Effector memory CD4-positive, alpha-beta T cell (primary cell): ENCODE data around the gene GALR3.

Source experiments
- DNase-seq, 3 donors: peaks; one replicate each; pipeline ENCODE4 v3.0.0-alpha.2; 2020
- H3K27ac ChIP-seq: 2 replicates; pipeline ENCODE4 v1.7.0; 2013; ENCODE audit warnings: mild to moderate bottlenecking, low read length, moderate library complexity; ENCODE audit not compliant: insufficient read depth, poor library complexity, severe bottlenecking
- H3K27me3 ChIP-seq: replicated peaks from 2 replicates; pipeline ENCODE4 v1.7.0; 2013; ENCODE audit warnings: mild to moderate bottlenecking, low read length; ENCODE audit not compliant: insufficient read depth, control insufficient read depth, poor library complexity, severe bottlenecking
- H3K36me3 ChIP-seq: 2 replicates; pipeline ENCODE4 v1.7.0; 2013; ENCODE audit warnings: mild to moderate bottlenecking, low read length, moderate library complexity; ENCODE audit not compliant: control insufficient read depth, insufficient read depth
- H3K4me1 ChIP-seq: 2 replicates; pipeline ENCODE4 v1.7.0; 2013; ENCODE audit warnings: low read length, mild to moderate bottlenecking; ENCODE audit not compliant: control insufficient read depth, insufficient read depth, poor library complexity, severe bottlenecking
- H3K4me3 ChIP-seq: 2 replicates; pipeline ENCODE4 v1.7.0; 2013; ENCODE audit warnings: low read length, low read depth, mild to moderate bottlenecking; ENCODE audit not compliant: insufficient read depth, poor library complexity, severe bottlenecking
- H3K9me3 ChIP-seq: 2 replicates; pipeline ENCODE4 v1.7.0; 2013; ENCODE audit warnings: mild to moderate bottlenecking, low read length, moderate library complexity; ENCODE audit not compliant: control insufficient read depth

GALR3 gene

DNA sequence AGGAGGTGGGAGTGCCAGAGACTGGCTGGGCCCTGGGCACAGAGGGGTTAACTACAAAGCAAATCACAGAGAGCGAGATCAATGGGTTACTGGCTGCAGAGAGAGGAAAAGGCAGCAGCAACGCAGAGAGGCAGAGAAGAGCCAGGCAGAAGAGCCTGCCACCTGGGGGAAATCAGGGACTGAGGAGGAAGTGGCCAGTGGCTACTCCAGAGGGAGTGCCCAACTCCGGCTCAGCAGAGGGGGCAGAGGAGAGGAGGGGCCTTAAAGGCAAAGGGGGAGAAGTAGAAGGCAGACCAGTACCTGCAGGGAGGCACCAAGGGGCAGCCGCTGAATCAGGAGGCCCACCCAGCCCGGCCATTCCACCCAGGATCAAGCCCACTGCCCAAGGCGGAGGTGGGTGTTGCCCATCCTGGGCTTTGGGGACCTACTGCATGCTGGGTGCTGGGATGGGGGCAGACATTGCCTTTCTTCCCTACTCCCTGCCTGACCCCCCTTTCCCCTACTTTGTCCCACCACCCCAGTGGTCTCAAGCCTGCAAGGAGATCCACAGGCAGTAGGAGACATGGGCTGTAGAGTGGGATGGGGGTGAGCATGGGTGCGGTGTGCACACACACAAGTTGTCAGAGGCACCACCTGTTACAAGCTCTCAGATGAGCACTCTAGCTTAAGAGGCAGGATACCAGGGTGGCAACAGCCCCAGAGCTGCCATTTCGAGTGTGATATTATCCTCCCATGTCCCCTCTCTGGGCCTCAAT lies 926 bp upstream of the GALR3 start:
- no peaks in the 10 kb centered on the region for H3K27me3 ChIP-seq

GRCh38 chr22:37824674-37825641 lies 1.8 kb downstream of the GALR3 start:
- Histone ChIP-seq H3K27ac (no peak overlapping the region), H3K9me3 (no peaks in the 10 kb centered on the region), H3K27me3 (no peaks in the 10 kb centered on the region), H3K4me3 (no peak overlapping the region), H3K4me1 (no peaks in the 10 kb centered on the region), H3K36me3 (no peaks in the 10 kb centered on the region)
- no peak for DNase-seq

More for the DNA sequence above, 926 bp upstream of the GALR3 start:
- no peak overlapping the region for H3K4me3 ChIP-seq
- no peak overlapping the region for H3K27ac ChIP-seq
- H3K4me1 ChIP-seq = peaks cover 19% of the 10 kb centered on the region
- H3K9me3 ChIP-seq = no peaks in the 10 kb centered on the region
- H3K36me3 ChIP-seq = no peaks in the 10 kb centered on the region
- no peak for DNase-seq

GRCh38 chr22:37827056-37827455 lies 3.9 kb downstream of the GALR3 start:
- H3K4me1 ChIP-seq = no peaks in the 10 kb centered on the region
- no peak overlapping the region for H3K4me3 ChIP-seq
- H3K36me3 ChIP-seq = peaks cover 20% of the 10 kb centered on the region
- H3K27ac ChIP-seq = no peak overlapping the region
- no peaks in the 10 kb centered on the region for H3K27me3 ChIP-seq
- no peak for DNase-seq
- H3K9me3 ChIP-seq = no peaks in the 10 kb centered on the region

GRCh38 chr22:37830093-37830842 lies 7.1 kb downstream of the GALR3 start:
- H3K27ac ChIP-seq = no peak overlapping the region
- no peaks in the 10 kb centered on the region for H3K27me3 ChIP-seq
- peaks cover 43% of the 10 kb centered on the region for H3K36me3 ChIP-seq
- no peaks in the 10 kb centered on the region for H3K9me3 ChIP-seq
- DNase-seq = no peak
- H3K4me3 ChIP-seq = no peak overlapping the region
- no peaks in the 10 kb centered on the region for H3K4me1 ChIP-seq

DNA sequence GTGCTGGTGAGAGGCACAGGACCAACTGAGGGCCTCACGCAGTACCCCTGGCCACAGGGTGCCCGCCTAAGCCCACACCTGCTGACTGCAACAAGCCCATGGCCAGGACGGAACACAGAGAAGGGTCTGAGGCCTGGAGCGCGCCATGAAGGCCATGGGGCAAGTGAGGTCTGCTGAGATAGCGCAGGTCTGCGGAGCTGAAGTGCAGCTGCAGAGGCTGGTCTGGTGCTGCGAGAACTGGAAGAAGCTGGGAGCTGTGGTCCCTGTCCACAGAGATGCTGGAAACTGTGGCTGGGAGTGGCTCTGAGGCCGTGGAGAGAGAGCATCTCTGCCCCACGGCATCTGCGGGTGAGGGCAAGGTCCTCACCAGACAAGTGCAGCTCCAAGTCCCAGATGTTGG lies 8.3 kb downstream of the GALR3 start:
- Histone ChIP-seq H3K27ac (no peak overlapping the region), H3K27me3 (no peaks in the 10 kb centered on the region), H3K4me1 (no peaks in the 10 kb centered on the region), H3K9me3 (no peaks in the 10 kb centered on the region), H3K4me3 (no peak overlapping the region), H3K36me3 (peaks cover 43% of the 10 kb centered on the region)
- no peak for DNase-seq

GRCh38 chr22:37832022-37832857 lies 9.1 kb downstream of the GALR3 start:
- no peak overlapping the region for H3K4me3 ChIP-seq
- H3K27ac ChIP-seq = no peak overlapping the region
- peaks cover 47% of the 10 kb centered on the region for H3K36me3 ChIP-seq
- H3K9me3 ChIP-seq = no peaks in the 10 kb centered on the region
- H3K27me3 ChIP-seq = no peaks in the 10 kb centered on the region
- DNase-seq = no peak
- no peaks in the 10 kb centered on the region for H3K4me1 ChIP-seq

- no peak overlapping the region for H3K27ac ChIP-seq
- no peaks in the 10 kb centered on the region for H3K9me3 ChIP-seq
- H3K4me1 ChIP-seq = peaks cover 3% of the 10 kb centered on the region
- peaks cover 8% of the 10 kb centered on the region for H3K36me3 ChIP-seq
- DNase-seq = no peak
- no peaks in the 10 kb centered on the region for H3K27me3 ChIP-seq
- no peak overlapping the region for H3K4me3 ChIP-seq
Measured at GRCh38 chr22:37842015-37842793, 19.0 kb downstream of the GALR3 start.

DNA sequence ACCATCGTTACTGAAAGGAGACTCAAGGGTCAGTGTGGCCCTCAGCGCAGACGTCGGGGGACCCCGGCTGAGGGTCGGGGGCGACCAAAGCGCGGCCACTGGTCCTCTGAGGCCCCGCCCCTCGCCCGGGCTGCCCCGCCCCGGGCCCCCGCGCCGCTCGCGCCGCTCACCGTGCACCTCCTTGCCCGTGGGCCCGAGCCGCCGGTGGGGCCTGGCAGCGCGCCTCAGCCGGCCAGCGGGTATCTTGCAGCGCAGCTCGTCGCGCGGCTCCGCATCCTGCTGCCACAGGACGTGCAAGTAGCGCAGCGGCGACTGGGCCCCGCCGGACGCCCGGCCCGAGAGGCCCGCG lies 20.5 kb downstream of the GALR3 start:
- Histone ChIP-seq H3K27ac (peak overlapping the region; percentile 90), H3K4me1 (peaks cover 3% of the 10 kb centered on the region), H3K4me3 (peak overlapping the region; percentile 72), H3K36me3 (peaks cover 1% of the 10 kb centered on the region), H3K27me3 (no peaks in the 10 kb centered on the region), H3K9me3 (no peaks in the 10 kb centered on the region)
- no peak for DNase-seq

DNA sequence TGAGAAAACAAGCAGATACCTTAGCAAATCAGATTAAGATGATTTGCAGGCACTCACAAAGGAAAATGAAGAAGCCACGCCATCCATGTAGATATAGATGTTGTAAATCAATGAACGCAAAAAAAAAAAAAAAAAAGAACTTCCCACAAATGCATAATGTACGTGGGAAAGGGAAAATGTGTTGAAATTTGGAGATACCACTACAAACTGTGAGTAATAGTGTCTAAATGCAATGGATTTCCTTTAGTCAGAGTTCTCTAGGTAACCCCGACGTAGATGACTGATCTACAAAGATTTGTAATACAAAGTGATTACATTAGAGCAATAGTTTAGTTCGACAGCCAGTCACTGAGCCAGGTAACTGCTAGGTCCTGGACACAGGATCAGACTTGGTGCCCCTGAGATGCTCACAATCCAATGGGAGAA lies 21.7 kb downstream of the GALR3 start:
- H3K27me3 ChIP-seq = no peaks in the 10 kb centered on the region
- peak overlapping the region; percentile 52 for H3K27ac ChIP-seq
- no peak for DNase-seq
- peaks cover 7% of the 10 kb centered on the region for H3K4me1 ChIP-seq
- H3K36me3 ChIP-seq = no peaks in the 10 kb centered on the region
- H3K4me3 ChIP-seq = peak overlapping the region; percentile 72
- no peaks in the 10 kb centered on the region for H3K9me3 ChIP-seq
